ENCODE results near the gene SORBS1.

Gene SORBS1

GRCh38 chr10:95561177-95561863 lies at the start of gene SORBS1:
TSS of gene SORBS1 (minus strand) at chr10:95561371. CDS start at chr10:95441135, 120,236 bp downstream.
- DNase-seq (ENCODE audit: low spot score), result peak; percentile 99

- DNase-seq (ENCODE audit: low spot score), result no peak
Observed at GRCh38 chr10:95610727-95611126, 49.6 kb upstream of the SORBS1 start.

DNA sequence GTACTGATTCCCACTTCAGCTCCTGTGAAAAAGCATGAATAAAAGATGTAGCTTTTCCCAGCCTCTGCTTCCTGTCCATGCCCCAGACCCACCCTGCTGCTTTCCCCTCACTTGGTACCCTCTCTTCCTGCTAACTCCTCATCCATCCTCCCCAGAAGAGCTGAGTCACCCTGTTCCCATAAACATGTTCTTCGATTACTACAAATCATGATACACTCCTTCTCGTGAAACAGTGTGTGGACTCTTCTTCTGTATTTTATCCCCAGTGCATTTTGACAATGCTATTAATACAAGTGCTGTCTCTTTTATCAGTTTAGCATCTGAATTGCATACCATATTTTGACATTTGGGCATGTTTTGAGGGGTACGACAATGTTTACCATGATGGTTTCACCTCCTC lies 45.8 kb upstream of the SORBS1 start:
- DNase-seq (ENCODE audit: low spot score), result no peak

GRCh38 chr10:95605163-95605562 lies 44.0 kb upstream of the SORBS1 start:
- DNase-seq (ENCODE audit: low spot score), result peak; percentile 29

- DNase-seq (ENCODE audit: low spot score), result no peak
Observed at GRCh38 chr10:95604630-95605029, 43.5 kb upstream of the SORBS1 start.

DNA sequence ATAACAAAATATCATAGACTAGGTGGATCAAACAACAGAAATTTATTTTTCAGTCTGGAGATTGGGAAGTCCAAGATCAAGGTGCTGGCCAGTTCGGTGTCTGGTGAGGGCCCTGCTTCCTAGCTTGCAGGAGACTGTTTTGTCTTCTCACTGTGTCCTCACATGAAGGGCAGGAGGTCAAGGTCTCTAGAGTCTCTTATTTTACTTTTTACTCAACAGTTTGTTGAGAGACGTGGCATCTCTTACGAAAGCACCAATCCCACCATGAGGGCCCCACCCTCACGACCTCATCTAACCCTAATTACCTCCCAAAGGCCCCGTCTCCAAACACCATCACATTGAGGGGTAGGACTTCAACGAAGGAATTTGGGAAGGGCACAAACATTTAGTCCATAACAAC lies 41.2 kb upstream of the SORBS1 start:
- DNase-seq (ENCODE audit: low spot score), result no peak

DNA sequence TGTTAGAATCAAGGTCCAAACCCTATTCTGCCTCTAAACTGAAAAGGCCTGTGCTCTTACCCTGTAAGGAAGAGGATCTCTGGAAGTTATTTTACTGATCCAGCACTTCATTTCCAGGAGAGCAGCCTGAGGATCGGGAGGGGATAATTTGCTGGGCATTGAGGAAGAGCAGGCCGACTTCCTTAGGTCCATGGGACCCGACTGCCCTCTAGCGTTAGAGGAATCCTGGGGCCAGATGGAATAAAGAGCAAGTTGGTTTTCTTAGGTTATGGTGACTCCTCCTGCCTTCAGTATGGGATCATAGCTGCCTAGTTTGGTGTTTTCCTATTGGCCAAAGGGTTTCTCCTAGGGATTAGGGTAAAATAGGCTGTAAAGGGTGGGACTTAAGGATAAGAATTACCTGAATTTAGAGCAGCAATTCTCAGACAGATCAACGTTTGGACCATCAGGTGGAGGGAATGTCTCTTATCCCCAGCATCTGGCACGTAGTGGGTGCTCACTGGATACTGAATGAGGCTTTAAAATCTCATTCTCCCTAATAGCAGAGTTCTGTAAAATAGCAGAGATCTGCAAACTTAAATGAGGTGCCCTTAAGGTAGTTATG lies 40.0 kb upstream of the SORBS1 start:
- peak; percentile 91 for DNase-seq (ENCODE audit: low spot score)

GRCh38 chr10:95600158-95600557 lies 39.0 kb upstream of the SORBS1 start:
- no peak for DNase-seq (ENCODE audit: low spot score)

DNA sequence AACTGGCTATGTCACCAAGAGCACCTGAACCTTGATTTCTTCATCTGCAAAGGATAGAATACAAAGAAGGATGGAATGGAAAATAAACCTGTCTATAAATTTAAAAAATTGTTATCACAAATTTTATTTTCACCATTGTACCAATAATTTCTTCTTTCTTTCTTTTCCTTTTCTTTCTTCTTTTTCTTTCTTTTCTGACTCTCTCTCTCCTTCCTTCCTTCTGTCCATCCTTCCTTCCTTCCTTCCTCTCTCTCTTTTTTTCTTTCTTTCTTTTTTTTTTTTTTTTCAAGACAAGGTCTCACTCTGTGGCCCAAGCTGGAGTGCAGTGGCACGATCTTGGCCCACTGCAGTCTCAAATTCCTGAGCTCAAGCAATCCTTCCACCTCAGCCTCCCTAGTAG lies 36.6 kb upstream of the SORBS1 start:
- DNase-seq (ENCODE audit: low spot score), result no peak

- no peak for DNase-seq (ENCODE audit: low spot score)
Observed at GRCh38 chr10:95588025-95588424, 26.9 kb upstream of the SORBS1 start.

GRCh38 chr10:95579835-95580535 lies 18.8 kb upstream of the SORBS1 start:
- no peak for DNase-seq (ENCODE audit: low spot score)

DNA sequence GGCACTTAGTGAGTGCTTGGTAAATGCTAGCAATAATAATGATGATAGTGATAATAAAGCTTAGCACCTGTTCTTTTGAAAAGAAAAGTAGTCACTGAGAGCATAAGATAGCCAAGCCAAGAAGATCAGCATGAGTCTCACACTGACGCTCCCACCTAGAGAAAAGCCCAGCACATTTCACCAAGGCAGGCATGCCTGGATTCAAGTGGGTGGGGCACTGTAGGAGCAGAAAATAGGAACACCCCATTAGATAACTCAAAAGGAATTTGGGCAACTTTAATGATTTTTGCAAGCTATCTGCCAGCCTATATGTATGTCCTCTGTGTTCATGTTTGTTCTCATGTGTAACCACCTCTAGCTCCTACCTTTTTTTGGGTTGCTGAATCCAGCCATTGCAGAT lies 18.1 kb upstream of the SORBS1 start:
- DNase-seq (ENCODE audit: low spot score), result no peak

DNA sequence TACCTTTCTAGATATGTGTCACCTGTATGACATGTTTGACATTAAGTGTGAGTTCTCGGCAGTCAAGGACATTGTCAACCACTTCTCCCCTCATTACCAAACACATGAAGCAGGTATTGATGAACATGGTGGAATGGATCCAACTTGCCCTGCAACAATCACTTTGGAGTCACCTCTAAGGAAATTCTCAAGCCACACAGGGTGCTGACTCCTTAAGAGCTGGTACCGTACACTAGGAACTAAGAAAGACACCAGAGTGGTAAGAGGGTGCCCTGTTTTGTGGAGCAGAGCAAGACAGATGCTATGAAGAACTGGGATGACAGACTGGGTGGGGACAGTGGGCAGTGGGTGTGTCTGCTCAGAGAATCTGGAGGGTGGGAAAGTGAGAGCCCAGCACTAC lies 17.4 kb upstream of the SORBS1 start:
- no peak for DNase-seq (ENCODE audit: low spot score)

- no peak for DNase-seq (ENCODE audit: low spot score)
Observed at GRCh38 chr10:95574649-95575365, 13.6 kb upstream of the SORBS1 start.

DNA sequence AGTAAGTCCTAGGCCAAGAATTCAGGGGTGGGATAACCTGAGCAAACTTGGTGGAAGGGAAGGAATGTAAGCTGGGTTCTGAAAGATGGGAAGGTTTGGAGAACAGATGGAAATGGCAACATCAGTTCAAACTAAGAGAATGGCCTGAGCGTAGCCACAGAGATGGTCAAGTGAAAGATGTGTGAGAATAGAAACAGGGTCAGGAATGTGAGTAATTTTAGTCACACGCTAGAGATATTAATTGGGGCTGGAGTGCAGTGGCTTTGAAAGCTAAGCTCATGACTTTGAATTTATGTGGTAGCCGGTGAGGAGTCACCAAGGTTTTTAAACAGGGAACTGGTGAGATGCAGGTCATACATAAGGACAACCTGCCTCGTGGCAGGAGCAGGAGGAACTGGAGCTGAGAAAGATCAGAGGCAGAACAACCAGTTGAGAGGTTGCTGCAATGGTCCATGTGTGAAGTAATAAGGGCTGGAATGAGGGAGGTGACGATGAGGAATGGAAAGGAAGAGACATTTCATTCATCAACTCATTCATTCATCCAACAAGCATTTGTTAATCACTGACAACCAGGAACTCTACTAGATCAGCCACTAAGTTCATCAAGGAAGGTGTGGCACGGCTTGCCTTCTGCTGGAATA lies 12.9 kb upstream of the SORBS1 start:
- DNase-seq (ENCODE audit: low spot score), result no peak

GRCh38 chr10:95573527-95573926 lies 12.4 kb upstream of the SORBS1 start:
- DNase-seq (ENCODE audit: low spot score), result no peak

GRCh38 chr10:95572131-95572820 lies 11.1 kb upstream of the SORBS1 start:
- DNase-seq (ENCODE audit: low spot score), result no peak

- no peak for DNase-seq (ENCODE audit: low spot score)
Observed at GRCh38 chr10:95571390-95571789, 10.2 kb upstream of the SORBS1 start.

DNA sequence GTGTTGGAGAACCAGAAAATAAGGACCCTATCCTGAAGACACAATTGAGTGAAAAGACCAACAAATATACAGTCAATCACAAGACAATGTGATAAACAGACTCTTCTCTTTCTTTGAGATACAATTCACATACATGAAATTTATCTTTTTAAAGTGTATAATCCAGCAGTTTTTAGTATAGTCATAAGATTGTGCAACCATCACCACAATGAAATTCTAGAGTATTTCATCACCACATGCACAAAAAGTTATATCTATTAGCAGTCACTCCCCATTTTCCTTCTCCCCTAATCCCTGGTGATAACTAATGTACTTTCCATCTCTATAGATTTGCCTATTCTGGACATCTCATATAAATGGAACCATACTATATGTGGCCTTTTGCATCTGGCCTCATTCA lies 8.2 kb upstream of the SORBS1 start:
- no peak for DNase-seq (ENCODE audit: low spot score)

GRCh38 chr10:95567903-95568630 lies 6.9 kb upstream of the SORBS1 start:
- DNase-seq (ENCODE audit: low spot score), result no peak

DNA sequence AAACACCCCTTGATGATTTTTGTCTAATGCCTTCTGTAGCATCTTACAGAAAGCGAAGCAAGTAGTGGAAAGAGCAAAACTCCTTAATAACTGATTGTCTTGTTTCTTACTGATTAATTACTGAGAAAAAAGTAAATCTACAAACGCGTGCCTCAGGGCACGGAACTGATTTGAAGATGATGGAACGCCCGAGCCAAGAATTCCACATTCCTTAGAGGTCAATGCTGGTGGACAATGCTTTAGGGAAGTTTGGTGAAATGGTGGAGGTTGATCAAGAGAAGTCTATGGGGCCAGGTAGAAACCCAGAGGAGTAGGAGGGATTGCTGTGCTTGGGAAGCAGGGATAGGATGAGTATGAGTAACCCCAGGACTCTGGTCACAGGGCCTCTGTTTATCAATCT lies 5.0 kb upstream of the SORBS1 start:
- DNase-seq (ENCODE audit: low spot score), result no peak
